ENCODE data around the gene CBX2.
A peak's percentile ranks its signal among the peaks of the same experiment; 100 is the strongest.
"Not testable (repeated sequence)": the region's sequence is repeated elsewhere in the genome, so short reads cannot be mapped to it uniquely, and the experiment has no call there.

Gene CBX2

GRCh38 chr17:79749156-79749815, 28.7 kb upstream of the CBX2 start:
- no peak for TF ChIP-seq CTCF (conservative IDR thresholded peaks at IDR 0.05; ENCODE audit: low read depth, low read length)
- H3K4me3 ChIP-seq (ENCODE audit: low read length): no peak overlapping the region
- DNase-seq (ENCODE audit: low read depth): peak; percentile 58

GRCh38 chr17:79749958-79750357, 28.0 kb upstream of the CBX2 start:
- DNase-seq (ENCODE audit: low read depth): no peak
- H3K4me3 ChIP-seq (ENCODE audit: low read length): no peak overlapping the region
- TF ChIP-seq CTCF (conservative IDR thresholded peaks at IDR 0.05; ENCODE audit: low read depth, low read length): no peak

DNA sequence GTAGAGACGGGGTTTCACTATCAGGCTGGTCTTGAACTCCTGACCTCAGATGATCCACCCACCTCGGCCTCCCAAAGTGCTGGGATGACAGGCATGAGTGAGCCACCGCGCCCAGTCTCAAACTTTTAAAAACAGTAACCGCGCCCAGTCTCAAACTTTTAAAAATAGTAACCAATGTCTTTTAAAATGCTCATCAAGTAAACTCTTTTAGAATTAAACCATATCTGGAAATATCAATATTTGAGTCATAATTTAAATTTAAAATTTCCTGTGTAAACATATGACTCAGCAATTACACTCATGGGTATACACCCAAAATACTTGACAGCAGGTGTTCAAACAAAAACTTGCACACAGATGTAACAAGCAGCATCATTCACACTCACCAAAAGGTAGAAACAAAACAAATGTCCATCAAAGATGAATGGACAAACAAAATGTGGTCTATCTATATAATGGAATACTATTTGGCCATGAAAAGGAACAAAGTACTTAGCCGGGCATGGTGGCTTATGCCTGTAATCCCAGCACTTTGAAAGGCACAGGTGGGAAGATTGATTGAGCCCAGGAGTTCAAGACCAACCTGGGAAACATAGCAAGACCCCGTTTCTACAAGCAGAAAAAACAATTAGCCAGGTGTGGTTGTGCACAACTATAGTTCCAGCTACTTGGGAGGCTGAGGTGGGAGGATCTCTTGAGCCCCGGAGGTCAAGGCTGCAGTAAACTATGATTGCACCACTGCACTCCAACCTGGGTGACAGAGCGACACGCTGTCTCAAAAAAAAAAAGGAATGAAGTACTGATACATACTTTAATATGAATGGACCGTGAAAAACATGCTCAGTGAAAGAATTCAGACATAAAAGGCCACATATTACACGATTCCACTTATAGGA, 27.1 kb upstream of the CBX2 start:
- H3K4me3 ChIP-seq (ENCODE audit: low read length): no peak overlapping the region
- TF ChIP-seq CTCF (conservative IDR thresholded peaks at IDR 0.05; ENCODE audit: low read depth, low read length): no peak
- DNase-seq (ENCODE audit: low read depth): no peak

GRCh38 chr17:79752175-79752574, 25.8 kb upstream of the CBX2 start:
- no peak for DNase-seq (ENCODE audit: low read depth)
- H3K4me3 ChIP-seq (ENCODE audit: low read length): no peak overlapping the region
- no peak for TF ChIP-seq CTCF (conservative IDR thresholded peaks at IDR 0.05; ENCODE audit: low read depth, low read length)

DNA sequence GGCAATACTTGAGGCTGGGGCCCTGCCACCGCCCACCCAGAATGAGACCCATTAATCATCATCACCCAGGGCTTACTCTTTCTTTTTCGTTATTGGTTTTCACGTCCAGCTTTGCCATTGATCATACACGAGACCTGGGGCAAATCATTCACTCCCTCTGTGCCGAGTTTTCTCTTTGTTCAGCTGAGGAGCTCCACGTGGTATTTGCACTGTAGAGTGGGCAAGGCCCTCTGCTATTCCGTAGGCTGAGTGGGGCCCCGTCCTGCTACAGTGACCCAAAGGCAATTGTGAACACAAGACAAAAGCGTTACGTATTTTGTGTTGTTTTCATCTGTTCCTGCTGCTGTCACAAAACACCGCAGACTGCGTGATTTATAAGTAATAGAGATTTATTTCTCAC, 23.6 kb upstream of the CBX2 start:
- TF ChIP-seq CTCF (conservative IDR thresholded peaks at IDR 0.05; ENCODE audit: low read depth, low read length): no peak

GRCh38 chr17:79754903-79755302, 23.0 kb upstream of the CBX2 start:
- not testable (repeated sequence) for H3K4me3 ChIP-seq (ENCODE audit: low read length); DNase-seq (ENCODE audit: low read depth)

More for the DNA sequence above, 23.6 kb upstream of the CBX2 start:
- no peak overlapping the region for H3K4me3 ChIP-seq (ENCODE audit: low read length)
- DNase-seq (ENCODE audit: low read depth): no peak

DNA sequence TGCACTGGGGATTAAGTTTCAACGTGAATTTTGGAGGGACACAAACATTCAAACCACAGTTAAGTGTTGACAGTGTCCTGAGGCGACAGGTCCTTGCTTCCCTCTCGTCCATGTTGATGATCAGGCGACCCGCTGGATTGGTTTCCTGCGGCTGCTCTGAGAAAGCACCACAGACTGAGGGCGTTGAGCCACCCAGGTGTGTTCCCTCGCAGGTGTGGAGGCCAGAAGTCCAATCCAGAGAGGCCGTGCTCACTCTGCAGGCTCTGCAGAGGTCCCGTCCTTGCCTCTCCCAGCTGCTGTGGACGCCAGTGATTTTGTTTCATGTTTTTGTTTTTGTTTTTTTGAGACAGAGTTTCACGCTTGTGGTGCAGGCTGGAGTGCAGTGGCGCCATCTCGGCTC, 22.4 kb upstream of the CBX2 start:
- DNase-seq (ENCODE audit: low read depth): no peak
- H3K4me3 ChIP-seq (ENCODE audit: low read length): no peak overlapping the region
- TF ChIP-seq CTCF (conservative IDR thresholded peaks at IDR 0.05; ENCODE audit: low read depth, low read length): no peak

Measured in retinal pigment epithelial cell (primary cell).